ENCODE measurements around the gene TBC1D5.
"Not testable (repeated sequence)": the region's sequence is repeated elsewhere in the genome, so short reads cannot be mapped to it uniquely, and the experiment has no call there.

Gene TBC1D5

DNA sequence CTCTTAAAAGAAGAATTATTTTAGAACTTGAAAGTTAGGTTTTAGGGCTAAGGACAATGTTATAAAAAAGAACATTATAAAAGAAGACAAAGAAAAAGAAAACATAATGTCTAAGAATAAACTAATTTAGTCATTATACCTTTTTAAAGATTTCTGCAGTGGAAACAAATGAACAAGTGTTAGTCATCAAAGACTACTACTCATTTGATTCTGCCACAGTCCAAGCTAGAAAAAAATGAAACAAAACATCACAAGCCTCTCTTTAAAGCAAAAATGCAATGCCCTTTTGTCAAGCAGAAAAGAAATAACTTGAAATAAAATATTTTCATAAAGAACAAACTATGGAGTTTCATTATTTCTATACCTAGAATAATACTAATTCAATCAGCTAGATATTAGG lies 102.0 kb downstream of the TBC1D5 start:
- no peak for DNase-seq

DNA sequence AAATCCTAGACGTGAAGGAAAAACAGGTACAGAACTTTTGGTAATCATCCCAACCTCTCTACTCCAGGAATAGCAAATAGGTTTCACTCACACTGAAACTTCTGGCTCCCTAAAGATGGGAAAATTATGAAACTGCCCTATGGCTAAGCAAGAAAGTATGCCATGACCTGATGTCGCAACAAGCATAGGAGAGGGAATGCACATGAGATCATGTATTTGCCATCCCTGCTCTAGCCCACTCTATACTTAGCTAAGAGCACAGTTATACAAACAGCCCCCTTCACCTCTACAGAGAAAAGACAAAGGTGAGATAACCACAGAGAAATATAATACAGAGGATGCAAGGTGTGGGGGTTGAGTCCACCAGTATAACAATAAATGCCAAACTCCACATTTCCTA lies 102.7 kb downstream of the TBC1D5 start:
- DNase-seq = no peak

DNA sequence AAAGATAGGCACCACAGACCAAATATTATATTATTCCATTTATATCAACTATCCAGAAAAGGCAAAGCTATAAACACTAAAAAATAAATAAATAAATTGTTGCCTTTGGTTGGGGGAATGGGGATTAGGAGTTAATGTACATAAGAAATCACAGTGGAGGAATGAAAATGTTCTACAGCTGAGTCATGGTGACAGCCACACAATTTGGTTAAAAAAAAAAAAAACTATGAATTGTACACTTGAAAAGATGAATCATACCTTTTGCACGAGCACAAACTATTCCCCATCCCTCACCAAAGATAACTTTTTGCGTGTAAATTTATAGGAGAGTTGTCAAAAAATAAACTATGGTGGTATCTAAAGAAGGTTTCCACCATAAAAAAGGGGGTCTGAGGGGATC lies 103.2 kb downstream of the TBC1D5 start:
- no peak for DNase-seq

DNA sequence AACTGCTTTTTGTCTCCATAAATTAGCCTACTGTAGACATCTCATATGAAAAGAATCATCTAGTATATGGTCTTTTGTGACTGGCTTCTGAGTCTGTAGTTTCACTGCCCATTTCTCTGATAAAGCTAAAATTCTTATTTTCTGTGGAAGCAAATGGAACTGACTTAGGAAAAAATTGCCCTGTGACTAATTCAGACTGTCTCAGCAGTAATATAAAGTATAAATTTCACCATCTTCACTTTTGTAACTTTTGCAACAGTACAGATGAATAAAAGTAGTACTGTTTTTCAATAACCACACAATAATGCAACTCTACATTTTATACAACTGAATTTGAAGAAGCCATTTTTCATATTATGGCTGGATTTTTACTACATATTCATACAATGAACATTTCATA lies 104.1 kb downstream of the TBC1D5 start:
- DNase-seq = no peak

DNA sequence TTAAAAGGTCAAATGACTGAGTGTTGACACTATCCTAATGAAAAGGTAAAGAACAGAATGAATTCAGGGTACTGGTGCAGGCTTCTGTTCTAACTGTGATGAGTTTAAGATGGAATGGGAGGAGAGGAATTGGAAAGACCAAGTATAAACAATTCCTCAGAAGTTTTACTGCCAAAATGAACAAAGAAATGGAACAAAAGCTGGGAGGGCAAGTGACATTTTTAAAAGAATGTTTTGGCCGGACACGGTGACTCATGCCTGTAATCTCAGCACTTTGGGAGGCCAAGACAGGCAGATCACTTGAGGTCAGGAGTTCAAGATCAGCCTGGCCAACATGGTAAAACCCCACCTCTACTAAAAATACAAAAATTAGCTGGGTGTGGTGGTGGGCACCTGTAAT lies 106.8 kb downstream of the TBC1D5 start:
- DNase-seq = not testable (repeated sequence)

DNA sequence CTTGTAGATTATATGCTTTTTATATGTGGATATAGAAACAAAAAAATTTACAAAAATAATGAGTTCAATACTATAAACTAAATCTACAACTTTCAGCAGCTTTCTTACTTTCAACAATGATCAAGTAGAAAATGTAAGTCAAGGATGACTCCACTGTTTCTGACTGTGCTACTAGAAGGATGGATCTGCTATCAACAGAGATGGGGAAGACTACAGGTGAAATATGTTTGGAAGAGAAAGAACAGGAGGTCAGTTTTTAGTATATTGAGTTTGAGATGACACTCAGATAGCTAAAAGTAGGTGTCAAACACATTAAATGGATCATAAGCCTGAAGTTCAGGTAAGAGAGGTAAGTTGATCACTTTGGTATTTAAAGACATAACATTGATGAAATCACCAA lies 107.5 kb downstream of the TBC1D5 start:
- DNase-seq = no peak

DNA sequence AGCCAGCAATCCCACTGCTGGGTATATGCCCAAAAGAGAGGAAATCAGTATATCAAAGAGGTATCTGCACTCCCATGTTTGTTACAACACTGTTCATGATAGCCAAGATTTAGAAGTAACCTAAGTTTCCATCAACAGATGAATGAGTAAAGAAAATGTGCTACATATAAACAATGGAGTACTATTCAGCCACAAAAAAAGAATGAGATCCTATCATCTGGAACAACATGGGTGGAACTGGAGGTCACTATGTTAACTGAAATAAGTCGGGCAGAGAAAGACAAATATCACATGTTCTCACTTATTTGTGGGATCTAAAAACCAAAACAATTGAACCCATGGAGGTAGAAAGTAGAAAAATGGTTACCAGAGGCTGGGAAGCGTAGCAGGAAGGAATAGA lies 108.2 kb downstream of the TBC1D5 start:
- DNase-seq = no peak

DNA sequence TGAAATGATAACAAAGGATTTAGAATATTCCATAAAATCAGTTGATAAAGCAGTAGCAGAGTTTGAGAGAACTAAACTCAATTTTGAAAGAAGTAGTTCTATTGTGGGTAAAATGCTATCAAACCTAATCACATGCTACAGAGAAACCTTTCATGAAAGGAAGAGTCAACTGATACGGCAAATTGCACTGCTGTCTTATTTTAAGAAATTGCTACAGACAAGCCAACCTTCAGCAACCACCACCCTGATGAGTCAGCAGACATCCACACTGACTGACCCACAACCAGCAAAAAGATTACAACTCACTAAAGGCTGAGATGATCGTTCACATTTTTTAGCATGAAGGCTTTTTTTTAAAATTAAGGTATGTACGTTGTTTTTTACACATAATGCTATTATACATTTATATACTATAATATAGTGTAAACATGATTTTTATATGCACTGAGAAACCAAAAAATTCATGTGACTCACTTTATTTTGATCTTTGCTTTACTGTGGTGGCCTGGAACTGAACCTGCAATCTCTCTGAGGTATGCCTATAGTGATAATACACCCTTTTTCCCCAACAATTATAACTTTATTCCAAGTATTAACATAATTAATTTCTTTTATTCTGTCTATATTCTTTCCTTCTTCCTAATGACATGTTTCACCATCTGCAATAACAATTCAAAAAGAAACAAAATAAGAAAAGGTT lies 109.9 kb downstream of the TBC1D5 start:
- no peak for DNase-seq

DNA sequence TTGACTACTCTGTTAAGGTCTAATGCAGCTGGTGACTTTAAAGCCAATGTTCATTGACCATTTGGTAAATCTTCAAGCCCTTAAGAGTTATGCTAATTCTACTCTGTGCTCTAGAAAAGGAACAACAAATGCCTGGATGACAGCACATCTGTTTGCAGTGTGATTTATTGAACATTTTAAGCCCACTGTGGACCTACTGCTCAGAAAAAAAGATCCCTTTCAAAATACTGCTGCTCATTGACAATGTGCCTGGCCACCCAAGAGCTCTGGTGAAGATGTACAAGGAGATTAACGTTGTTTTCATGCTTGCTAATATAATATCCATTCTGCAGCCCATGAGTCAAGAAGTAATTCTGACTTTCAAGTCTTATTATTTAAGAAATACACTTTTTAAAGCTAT lies 110.8 kb downstream of the TBC1D5 start:
- DNase-seq = no peak

DNA sequence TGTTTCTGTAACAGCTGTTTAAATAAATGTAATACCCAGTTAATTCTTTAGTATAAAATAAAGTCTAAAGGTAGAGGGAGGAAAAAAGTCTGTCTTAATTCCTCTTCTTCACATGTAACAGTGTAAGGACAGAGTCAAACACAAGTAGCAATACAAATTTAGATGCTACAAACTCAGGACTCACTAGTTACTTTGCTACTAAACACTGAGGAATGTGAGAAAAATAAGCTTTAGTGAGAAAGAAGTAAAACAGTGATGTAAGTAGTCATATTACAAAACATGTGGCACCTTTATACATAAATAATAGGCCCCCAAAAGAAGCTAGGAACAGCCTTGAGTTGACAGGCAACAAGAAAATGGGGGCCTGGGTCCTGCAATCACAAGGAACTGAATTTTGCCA lies 113.0 kb downstream of the TBC1D5 start:
- DNase-seq = no peak

DNA sequence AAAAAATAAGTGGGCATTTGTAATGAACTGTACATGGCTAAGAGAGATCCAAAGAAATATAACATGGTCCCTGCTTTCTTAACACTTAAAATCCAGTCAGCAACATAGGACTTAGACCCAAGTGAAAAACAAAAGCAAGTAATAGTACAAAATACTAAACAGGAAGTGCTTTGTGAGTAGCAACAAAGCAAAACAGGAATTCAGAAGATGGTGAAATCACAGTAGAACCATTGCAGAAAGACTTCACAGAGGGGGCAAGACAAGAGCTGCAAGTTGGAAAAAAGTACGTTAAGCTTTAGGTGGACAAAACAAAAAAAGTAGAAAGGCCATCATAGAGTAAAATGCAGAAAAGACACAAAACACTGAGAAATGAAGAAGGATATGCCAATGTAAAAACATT lies 116.0 kb downstream of the TBC1D5 start:
- DNase-seq = no peak

DNA sequence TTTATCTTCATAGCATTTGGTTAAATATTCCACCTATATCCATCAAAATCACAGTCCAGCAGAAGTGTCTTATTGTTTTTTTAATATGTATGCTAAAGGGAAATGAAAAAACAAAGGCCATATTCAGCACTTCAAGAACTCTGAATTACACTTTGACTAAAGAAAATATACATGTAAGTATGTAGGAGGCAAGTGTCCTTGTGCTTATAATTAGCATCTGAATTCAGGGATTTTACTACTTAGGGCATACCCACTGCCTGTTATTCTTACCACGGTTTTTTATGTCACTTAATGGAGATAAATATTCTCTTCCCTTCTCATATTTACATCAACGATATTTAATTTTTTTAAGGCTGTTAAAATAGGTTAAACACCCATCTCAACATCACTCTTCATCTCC lies 117.3 kb downstream of the TBC1D5 start:
- DNase-seq = no peak

DNA sequence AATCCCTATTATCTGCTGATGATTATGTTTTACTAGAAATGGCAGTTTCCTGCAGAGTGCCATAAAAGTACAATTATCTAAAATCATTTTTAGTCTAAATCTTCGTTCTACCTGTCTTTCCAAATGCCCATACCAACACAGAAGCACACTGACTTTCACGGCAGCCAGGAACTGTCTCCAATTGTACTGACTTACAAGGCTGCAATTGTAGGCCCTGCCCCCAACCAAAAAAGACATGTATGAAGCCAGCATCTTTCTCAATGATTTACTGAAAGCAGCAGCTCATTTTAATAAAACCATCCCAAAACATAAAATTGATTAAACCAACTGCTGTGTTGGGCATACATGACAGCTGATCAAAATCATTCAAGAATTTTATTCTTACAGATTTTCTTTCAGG lies 119.0 kb downstream of the TBC1D5 start:
- no peak for DNase-seq

DNA sequence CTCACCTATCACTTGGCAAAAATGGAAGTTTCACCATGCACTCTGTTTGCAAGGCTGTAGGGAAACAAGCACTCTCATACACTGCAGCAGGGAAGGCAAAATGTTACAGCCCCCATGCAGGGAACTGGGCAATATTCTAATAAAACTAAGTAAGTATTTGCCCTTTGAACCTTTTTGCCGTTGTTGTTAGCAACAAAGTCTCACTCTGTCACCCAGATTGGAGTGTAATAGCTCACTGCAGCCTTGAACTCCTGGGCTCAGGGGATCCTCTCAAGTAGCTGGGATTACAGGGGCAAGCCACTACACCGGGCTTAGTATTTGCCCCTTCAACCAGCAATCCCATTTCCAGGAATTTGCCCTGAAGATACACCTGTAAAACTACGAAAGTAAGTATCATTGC lies 122.5 kb downstream of the TBC1D5 start:
- no peak for DNase-seq

DNA sequence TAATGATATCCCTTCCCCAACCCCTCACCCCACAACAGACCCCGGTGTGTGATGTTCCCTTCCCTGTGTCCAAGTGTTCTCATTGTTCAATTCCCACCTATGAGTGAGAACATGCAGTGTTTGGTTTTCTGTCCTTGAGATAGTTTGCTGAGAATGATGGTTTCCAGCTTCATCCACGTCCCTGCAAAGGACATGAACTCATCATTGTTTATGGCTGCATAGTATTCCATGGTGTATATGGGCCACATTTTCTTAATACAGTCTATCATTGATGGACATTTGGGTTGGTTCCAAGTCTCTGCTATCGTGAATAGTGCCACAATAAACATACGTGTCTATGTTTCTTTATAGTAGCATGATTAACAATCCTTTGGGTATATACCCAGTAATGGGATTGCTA lies 129.4 kb downstream of the TBC1D5 start:
- DNase-seq = not testable (repeated sequence)

DNA sequence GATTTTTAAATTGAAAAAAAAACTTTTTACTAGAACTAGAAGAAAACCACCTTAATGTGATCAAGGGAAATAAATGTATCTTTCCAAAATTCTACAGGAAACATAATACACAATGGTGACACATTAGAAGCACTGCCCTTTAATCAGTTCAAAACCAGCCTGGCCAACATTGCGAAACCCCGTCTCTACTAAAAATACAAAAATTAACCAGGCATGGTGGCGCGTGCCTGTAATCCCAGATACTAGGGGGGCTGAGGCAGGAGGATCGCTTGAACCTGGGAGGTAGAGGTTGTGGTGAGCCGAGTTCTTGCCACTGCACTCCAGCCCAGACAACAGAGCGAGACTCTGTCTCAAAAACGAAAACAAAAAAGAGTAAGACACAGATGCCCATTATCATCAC lies 134.5 kb downstream of the TBC1D5 start:
- no peak for DNase-seq

DNA sequence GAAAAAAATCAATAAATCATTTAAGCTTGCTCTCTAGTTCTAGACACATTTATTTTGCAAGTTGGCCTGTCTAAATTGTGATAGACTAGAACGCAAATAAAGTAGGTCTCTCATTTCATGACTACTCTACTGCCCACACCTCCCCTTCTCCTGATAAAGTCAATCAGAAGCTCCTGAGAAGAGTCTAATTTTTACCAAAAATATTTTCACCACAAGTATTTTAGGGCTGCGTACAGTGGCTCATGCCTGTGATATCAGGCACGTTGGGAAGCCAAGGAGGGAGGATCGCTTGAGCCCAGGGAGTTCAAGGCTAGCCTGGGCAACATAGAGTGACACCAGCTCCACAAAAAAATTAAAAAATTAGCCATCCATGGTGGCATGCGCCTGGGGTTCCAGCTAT lies 136.5 kb downstream of the TBC1D5 start:
- no peak for DNase-seq

DNA sequence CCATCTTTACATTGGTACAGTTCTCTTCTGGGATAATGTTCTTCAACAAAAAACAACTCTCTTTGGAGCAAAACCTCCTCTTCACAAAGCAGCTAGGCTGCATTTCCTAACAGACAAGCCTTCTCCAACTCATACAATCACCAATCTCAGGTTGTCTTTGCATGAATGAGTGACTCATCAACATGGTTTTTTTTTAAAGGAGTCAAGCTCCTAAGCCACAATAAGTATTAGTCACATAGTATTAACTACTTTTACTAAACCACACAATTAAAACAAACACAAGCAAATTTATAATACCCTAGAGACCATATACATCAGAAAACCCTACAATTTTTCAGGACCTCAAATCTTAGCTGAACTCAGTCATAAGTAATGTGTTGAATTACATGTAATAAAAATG lies 137.4 kb downstream of the TBC1D5 start:
- DNase-seq = no peak

DNA sequence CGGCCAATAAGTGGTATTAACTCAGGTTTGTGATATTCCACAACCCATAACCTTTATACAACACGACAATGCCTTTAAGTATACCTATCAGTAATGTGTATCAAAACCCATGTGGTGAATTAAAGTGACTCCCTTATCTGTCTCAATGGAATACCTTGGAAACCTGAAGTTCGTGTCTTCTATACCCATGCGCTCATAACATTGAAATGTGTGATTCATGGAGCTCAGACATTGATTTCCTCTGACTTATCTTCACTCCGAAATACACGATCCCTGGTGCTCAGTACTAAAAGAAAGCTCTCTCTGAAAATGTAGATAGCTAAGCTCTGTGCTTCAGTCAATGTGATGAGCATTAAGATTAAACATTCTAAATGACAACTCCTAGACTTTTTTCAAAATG lies 140.3 kb downstream of the TBC1D5 start:
- no peak for DNase-seq

DNA sequence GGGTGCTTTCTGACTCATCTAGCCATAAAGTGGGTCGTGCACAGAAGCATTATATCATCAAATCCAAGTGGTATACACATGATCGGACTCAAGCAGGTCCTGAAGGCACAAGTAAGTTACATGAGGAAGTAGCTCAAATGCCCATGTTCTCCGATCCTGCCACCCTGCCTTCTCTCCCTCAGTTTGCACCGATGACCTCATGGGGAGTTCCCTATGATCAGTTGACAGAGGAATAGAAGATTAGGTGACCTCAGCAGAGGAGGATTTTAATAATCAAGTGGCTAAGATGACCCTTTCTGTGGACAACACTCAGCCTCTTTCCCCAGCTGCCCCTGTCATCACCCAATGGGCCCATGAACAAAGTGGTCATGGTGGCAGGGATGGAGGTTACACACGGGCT lies 149.5 kb downstream of the TBC1D5 start:
- no peak for DNase-seq

DNA sequence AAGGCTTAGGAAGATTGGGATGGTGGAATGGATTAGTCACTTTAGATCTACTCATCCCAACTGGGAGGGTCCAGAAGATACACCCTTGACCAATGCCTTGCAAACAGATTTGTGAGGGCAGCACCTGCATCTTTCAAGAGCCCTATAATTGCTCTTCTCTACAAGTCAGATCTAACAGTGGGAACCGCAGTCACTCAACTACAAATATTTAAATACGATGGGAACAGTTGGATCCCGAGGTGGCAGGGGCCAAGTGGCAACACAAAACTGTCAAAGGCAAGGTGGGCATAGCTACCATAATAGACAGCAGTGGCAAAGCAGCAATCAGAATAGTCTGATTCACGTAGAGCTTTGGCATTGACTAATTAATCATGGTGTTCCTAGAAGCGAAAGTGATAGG lies 152.0 kb downstream of the TBC1D5 start:
- no peak for DNase-seq

DNA sequence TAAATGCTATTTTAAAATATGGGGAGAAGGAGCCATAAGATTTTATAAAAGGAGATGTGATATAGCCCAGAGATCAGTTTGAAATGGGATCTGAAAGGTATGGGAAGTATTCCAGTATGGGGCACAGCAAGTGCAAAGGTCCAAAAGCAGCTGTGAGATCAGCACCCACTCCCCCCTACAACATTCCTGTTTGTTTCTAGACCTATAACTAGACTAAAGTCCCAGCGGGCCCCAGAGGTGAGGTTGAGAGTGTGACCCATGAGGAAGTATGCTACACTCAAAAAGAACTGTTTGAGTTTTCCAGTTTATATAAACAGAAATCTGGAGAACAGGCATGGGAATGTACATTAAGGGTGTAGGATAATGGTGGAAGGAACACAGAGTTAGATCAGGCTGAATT lies 152.5 kb downstream of the TBC1D5 start:
- DNase-seq = no peak

DNA sequence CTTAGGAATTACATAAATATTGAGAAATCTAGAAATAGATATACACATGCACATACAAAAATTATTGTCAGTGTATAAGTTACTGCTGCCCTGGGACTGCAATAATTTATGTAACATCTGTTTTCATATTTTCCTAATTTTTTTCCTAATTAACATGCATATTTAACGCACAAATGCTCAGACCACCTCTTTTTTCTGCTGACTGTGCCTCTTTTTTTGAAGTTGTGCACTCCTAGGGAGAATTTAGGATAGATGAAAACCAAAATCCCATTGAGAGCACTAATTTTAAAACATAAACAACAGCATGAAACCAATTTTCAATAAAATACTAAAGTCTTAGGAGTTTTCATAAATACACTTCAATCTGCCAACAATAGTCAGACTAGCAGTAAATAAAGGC lies 154.0 kb downstream of the TBC1D5 start:
- DNase-seq = no peak

DNA sequence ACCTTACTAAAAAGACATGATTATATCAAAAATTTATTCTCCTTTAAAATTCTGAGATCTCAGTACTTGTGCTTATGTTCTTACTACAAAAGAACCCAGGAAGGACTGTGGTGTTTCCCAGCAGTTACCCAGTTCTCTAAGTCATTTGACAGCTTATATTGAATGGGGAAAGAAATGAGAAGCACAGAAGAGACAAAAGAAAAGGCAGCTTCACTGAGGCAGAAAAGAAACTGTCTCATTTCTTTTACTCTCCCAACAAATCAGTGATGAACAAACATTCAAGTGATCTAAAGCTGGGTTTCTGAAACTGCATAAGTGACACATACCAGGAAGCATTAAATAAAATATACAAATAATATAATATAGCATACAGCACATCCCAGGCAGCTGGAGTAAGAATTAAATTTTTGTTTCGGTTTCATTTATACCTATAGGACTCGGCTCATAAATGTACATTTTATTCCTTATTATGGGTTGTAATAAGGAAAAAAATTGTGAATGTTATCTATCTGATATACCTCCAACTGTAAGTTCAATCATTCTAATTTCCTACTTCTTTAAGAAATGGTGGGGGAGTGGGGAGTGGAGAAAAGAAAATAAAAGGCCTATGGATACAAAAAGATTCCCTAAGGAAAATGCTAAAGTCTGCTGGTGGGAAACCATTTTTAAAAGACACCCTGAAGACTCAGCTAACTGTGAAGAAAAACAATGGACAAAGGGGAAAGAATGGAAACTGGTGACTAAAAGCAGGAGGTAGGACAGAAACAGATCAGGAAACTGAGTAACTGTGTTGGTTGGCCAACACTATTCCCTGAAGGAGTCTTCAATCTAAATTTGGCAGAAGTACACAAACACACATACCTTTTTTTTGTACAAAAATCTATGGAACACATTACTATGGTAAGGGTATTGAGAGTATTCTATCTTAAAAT lies 156.8 kb downstream of the TBC1D5 start:
- no peak for DNase-seq

DNA sequence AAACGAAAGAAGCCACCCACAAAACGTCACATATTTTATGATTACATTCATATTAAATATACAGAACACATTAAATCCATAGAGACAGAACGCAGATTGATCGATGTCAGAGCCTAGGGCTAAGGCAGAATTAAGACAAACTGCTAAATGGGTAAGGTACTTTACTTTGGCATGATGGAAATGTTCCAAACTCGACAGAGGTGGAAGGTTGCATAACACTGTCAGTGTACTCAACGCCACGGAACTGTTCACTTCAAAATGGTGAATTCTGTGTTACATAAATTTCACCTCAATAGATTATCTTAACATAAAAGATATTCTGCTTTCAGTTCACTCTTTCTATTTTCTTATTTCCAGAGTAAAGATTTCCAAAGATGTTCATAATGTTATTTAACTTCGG lies 158.4 kb downstream of the TBC1D5 start:
- no peak for DNase-seq
